Ureter (tissue), 1 donor: ENCODE measurements around the gene KRT34. TPM values are rescaled to one million over a fixed set of nuclear protein-coding genes. Genes with fewer than 3 reads are reported as not detected.
"Not testable (repeated sequence)": the region's sequence is repeated elsewhere in the genome, so short reads cannot be mapped to it uniquely, and the experiment has no call there.

Experiments used
- DNase-seq: peaks from one replicate; pipeline ENCODE4 v3.0.0-alpha.2; 2020; ENCODE audit warnings: low spot score
- total RNA-seq: library from RNA; stranded (reverse); gene quantifications from one replicate; pipeline ENCODE4 v1.2.4, GENCODE V29; 2023
- donor health status: DM: yes; HTN: yes; CAD: no.

The KRT34 gene
- not detected for total RNA-seq

- DNase-seq, result not testable (repeated sequence)
Observed at GRCh38 chr17:41381943-41382342, at the start of gene KRT34. Gene KRT34, minus strand, starts transcription at chr17:41382306. Its CDS starts 60 bp downstream, at chr17:41382246.

GRCh38 chr17:41430376-41430775, 48.3 kb upstream of the KRT34 start:
- DNase-seq, result not testable (repeated sequence)

- DNase-seq, result no peak
Observed at GRCh38 chr17:41429667-41430066, 47.6 kb upstream of the KRT34 start.

DNA sequence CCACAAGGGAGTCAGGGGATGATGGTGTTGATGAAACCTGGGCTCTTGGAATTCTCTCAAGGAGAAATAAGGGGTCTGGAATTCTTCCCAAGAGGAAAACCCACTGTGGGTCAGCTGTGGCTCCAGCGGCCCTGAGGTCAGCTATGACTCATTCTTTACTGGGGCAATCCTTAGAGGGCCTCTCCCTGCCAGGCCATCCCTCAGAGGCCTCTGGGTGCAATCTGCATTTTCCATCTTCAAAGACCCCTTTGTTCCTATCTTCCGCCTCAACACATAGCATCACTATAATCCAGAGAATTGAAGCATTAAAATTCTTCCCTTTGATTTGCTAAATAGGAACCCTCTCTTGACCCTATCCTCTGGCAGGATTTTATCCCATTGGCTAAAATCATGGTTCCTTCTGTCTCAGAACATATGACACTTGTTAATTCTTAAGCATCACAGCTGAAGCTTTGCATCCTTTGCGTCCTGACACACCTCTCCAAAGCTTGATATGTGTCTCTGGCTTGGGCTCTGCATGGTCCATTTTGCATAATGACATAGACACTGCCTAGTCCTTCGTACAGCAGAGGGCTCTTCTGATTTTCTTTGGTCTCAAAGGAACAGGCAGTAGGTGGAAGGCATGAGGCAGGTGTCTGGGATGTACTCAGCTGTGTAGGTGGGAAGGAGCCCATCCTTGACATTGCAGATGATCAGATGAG, 46.6 kb upstream of the KRT34 start:
- DNase-seq, result no peak

GRCh38 chr17:41424111-41424635, 42.1 kb upstream of the KRT34 start, which contains the start of gene KRT37:
Gene KRT37, minus strand, starts transcription at chr17:41424585. Its CDS starts 62 bp downstream, at chr17:41424523.
- DNase-seq, result no peak

GRCh38 chr17:41422586-41422985, 40.5 kb upstream of the KRT34 start:
- DNase-seq, result not testable (repeated sequence)

- DNase-seq, result no peak
Observed at GRCh38 chr17:41421617-41422016, 39.5 kb upstream of the KRT34 start.

- DNase-seq, result peak; percentile 52
Observed at GRCh38 chr17:41421116-41421515, 39.0 kb upstream of the KRT34 start.

GRCh38 chr17:41420134-41420533, 38.0 kb upstream of the KRT34 start:
- no peak for DNase-seq

GRCh38 chr17:41419716-41420115, 37.6 kb upstream of the KRT34 start:
- no peak for DNase-seq

GRCh38 chr17:41418116-41418860, 36.2 kb upstream of the KRT34 start:
- no peak for DNase-seq

DNA sequence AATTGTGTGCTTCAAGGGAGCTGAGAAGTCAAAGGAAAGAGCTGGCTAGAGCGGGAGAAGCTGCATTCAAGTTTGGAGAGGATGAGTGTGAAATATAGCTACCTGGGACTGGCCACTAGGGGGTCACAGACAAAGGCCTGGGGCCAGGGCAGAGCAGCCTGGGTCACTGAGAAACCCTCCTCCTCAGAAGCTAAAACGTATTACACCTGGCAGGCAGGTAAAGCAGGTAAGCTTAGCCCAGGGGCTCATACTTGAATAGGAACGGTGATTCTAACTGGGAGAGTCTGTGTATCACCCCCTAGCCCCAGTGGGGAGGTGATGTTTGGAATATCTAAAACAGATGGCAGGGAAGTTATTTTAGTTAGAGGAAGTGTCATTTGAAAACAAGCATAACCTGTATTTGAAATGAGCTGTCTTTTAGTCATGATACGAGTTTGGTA, 35.5 kb upstream of the KRT34 start:
- no peak for DNase-seq

DNA sequence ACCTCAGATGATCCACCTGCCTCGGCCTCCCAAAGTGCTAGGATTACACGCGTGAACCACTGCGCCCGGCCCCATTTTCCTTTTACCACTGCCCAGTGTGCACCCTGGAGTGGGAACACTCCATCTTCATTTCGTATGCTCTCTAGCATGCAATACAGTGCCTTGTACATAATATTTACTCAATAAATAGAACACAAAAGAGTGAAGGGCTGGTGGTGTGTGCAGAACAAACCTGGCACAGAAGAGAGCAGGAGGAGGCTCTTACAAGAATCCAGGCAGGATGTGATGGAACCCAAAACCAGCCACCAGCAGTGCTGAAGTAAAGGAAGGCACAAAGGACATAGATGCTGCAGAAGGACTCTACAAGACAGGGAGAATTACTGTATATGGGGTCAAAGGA, 35.0 kb upstream of the KRT34 start:
- no peak for DNase-seq

- DNase-seq, result no peak
Observed at GRCh38 chr17:41416479-41416878, 34.4 kb upstream of the KRT34 start.

DNA sequence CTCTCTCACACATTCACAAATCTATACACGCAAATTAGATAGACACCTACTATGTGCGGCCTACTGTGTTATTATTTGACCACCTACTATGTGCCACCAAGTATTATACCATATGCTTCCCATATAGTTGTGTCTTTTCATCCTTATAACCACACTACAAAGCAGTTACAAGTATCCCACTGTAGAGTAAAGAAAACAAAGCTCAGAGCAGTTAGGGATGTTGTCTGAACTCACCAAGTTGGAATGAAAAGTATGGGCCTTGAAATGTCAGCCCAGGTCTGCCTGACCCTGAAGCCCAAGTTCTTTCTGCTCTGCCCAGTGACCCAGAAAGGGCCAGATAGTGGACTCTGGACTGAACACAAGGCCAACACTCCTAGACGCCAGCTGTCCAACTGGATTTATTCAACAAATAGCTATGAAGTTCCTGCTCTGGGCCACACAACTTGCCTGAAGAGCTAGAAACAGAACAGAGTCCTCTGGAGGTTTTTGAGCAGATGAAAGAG, 33.8 kb upstream of the KRT34 start:
- DNase-seq, result no peak

- DNase-seq, result no peak
Observed at GRCh38 chr17:41415411-41415810, 33.3 kb upstream of the KRT34 start.

GRCh38 chr17:41413982-41414381, 31.9 kb upstream of the KRT34 start:
- DNase-seq, result no peak

DNA sequence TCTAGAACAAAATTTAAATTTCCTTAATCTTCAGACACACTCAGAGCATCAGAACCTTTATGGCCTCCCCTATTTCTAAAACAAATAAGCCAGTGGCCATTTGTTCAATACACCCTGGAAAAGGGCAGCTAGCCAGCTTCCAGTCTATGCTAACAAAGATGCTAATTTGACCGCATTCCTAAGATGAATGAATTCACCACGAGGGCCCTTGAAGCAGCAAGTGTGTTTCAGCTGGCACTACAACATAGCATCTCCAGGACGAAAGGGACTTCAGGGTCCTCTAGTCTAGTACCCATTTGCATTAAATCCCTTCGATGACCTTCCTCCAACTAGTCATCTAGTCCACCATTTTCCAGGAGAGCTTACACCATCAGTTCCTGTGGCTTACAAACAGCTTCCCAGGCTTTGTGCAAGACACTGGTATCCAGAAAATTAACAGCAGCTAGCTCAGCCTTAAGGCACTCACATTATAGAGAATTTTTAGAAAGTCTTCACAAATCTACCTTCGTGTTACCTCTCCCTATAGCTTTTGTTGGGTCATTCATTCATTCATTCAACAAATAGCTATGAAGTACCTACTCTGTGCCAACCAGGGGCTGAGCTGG, 31.3 kb upstream of the KRT34 start:
- no peak for DNase-seq

- DNase-seq, result no peak
Observed at GRCh38 chr17:41411072-41411840, 29.1 kb upstream of the KRT34 start.

DNA sequence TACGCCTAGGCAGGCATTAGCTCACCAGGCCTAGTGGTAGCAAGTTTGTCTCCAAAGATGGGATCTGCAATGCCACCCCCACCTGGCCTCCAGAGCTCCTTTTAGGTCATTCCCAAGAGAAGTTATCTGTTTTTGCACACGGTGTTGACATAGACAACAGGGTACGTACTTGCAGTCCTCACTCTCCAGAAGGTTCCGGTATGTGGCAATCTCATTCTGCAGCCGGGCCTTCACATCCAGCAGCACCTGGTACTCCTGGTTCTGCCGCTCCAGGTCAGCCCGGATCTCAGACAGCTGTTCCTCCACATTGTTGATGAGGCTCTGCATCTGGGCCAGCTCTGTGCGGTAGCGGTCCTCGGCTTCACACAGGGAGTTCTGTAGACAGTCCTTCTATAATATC, 25.1 kb upstream of the KRT34 start:
- no peak for DNase-seq

DNA sequence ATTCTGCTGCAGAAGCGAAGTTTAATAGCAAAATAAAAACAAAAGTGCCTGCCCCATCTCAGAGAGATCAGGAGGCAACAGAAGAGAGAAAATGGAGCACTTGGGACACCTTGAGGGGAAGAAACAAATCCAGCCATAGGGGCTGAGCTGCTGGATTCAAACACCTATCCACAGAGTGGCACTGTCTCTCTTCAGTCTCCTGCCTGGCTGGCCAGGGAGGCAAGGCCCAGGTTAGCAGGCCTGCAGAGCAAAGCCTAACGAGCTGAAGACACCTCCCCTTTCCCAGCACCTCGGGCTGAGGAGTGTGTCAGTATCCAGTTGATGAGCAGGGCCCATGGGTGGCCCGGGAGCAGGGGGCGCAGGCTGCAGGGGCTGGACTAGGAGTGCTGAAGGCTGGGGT, 24.1 kb upstream of the KRT34 start:
- no peak for DNase-seq
